DOHH2 (cell line): Measurements from ENCODE around the gene PRKN.

Source experiments
- H3F3A ChIP-seq: fragments of 200-600 bp; sonication (generic), shearing (Covaris generic); 2 replicates; pipeline ENCODE4 v1.6.0; 2016; ENCODE audit warnings: antibody characterized with exemption, mild to moderate bottlenecking; ENCODE audit not compliant: control insufficient read depth, insufficient read depth
- H3K27ac ChIP-seq: fragments of 200-600 bp; sonication (generic); 2 replicates; pipeline ENCODE4 v1.5.1; 2014; ENCODE audit warnings: low read depth, mild to moderate bottlenecking, low read length, moderate library complexity
- H3K27me3 ChIP-seq: fragments of 200-600 bp; sonication (generic); 2 replicates; pipeline ENCODE4 v1.6.1; 2014; ENCODE audit warnings: mild to moderate bottlenecking, low read length, mixed read lengths; ENCODE audit not compliant: control insufficient read depth
- H3K36me3 ChIP-seq: fragments of 200-600 bp; sonication (generic); 2 replicates; pipeline ENCODE4 v1.6.1; 2014; ENCODE audit warnings: mild to moderate bottlenecking, low read length, moderate library complexity, mixed read lengths; ENCODE audit not compliant: control insufficient read depth
- H3K4me1 ChIP-seq: fragments of 200-600 bp; sonication (generic); 2 replicates; pipeline ENCODE4 v1.6.1; 2014; ENCODE audit warnings: mild to moderate bottlenecking, low read length, mixed read lengths; ENCODE audit not compliant: control insufficient read depth
- H3K4me2 ChIP-seq: fragments of 200-600 bp; sonication (generic); 2 replicates; pipeline ENCODE4 v1.6.0; 2014; ENCODE audit warnings: mild to moderate bottlenecking, low read length, moderate library complexity
- H3K4me3 ChIP-seq: fragments of 200-600 bp; sonication (generic); 2 replicates; pipeline ENCODE4 v1.5.1; 2014; ENCODE audit warnings: mild to moderate bottlenecking, low read length, mixed read lengths
- H3K79me2 ChIP-seq: fragments of 200-600 bp; sonication (generic); 2 replicates; pipeline ENCODE4 v1.6.1; 2014; ENCODE audit warnings: mild to moderate bottlenecking, low read length, mixed read lengths; ENCODE audit not compliant: control insufficient read depth
- H3K9me2 ChIP-seq: fragments of 200-600 bp; sonication (generic); replicated peaks from 2 replicates; pipeline ENCODE4 v1.6.1; 2014; ENCODE audit warnings: mild to moderate bottlenecking, low read length, mixed read lengths; ENCODE audit not compliant: control insufficient read depth
- H3K9me3 ChIP-seq: fragments of 200-600 bp; sonication (generic); 2 replicates; pipeline ENCODE4 v1.6.1; 2014; ENCODE audit warnings: antibody characterized with exemption, low read length, mixed read lengths; ENCODE audit not compliant: control insufficient read depth, insufficient read depth
- H4K20me1 ChIP-seq: fragments of 200-600 bp; sonication (generic); 2 replicates; pipeline ENCODE4 v1.6.0; 2014; ENCODE audit warnings: low read depth, mild to moderate bottlenecking, antibody characterized with exemption, low read length, moderate library complexity; ENCODE audit not compliant: control insufficient read depth, insufficient read depth
- CTCF ChIP-seq: fragments of 200-600 bp; sonication (generic); IDR thresholded peaks from one replicate; pipeline ENCODE4 v1.5.1; 2014; ENCODE audit warnings: antibody characterized with exemption, mild to moderate bottlenecking, low read depth, low read length; ENCODE audit not compliant: poor library complexity, severe bottlenecking
- EZH2phosphoT487 ChIP-seq: fragments of 200-600 bp; sonication (generic); IDR thresholded peaks from 2 replicates; pipeline ENCODE4 v1.6.1; 2017; ENCODE audit warnings: borderline replicate concordance, mild to moderate bottlenecking, antibody characterized with exemption, low read length, moderate library complexity, mixed read lengths

PRKN gene

DNA sequence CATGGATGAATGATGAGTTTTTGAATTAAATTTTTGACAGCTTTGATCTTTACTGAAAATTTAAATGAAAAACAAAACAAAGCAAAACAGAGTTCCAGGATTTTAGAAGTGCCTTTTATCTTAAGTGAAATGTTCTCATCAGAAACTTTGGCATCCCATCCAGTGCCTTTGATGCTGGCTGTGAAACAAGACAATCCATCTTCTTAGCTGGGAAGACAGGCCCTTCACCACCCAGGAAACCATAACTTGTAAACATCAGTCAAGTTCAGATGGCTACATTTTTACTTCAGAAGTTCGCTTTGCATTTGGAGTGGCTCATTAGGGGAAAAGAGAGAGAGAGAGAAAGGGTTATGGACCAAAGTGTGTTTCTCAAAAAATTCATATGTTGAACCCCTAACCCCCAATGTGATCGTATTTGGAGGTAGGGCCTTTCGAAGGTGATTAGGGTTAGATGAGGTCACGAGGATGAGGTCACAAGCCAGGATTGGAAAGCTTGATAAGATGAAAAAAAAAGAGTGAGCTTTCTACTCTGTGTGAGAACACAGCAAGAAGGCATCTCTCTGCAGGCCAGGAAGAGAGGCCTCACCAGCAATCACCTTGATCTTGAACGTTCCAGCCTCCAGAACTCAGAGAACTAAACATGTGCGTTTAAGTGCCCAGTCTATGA lies 366.5 kb downstream of the PRKN start:
- no peak for TF ChIP-seq CTCF
- TF ChIP-seq EZH2phosphoT487: no peak
- Histone ChIP-seq H4K20me1 (no peaks in the 10 kb centered on the region), H3K36me3 (no peaks in the 10 kb centered on the region), H3K27me3 (no peaks in the 10 kb centered on the region), H3K9me3 (no peaks in the 10 kb centered on the region), H3K4me2 (no peak overlapping the region), H3K4me1 (no peaks in the 10 kb centered on the region), H3K79me2 (no peaks in the 10 kb centered on the region), H3K4me3 (no peak overlapping the region), H3K9me2 (no peaks in the 10 kb centered on the region), H3F3A (no peaks in the 10 kb centered on the region), H3K27ac (no peak overlapping the region)

GRCh38 chr6:162358625-162359024 lies 368.9 kb downstream of the PRKN start:
- no peaks in the 10 kb centered on the region for H3K9me3 ChIP-seq
- no peaks in the 10 kb centered on the region for H3K36me3 ChIP-seq
- H4K20me1 ChIP-seq: no peaks in the 10 kb centered on the region
- H3K79me2 ChIP-seq: no peaks in the 10 kb centered on the region
- H3K4me2 ChIP-seq: no peak overlapping the region
- H3K4me1 ChIP-seq: no peaks in the 10 kb centered on the region
- H3K4me3 ChIP-seq: no peak overlapping the region
- H3K27me3 ChIP-seq: no peaks in the 10 kb centered on the region
- H3K27ac ChIP-seq: no peak overlapping the region
- no peaks in the 10 kb centered on the region for H3F3A ChIP-seq
- TF ChIP-seq CTCF (no peak), EZH2phosphoT487 (no peak)
- no peaks in the 10 kb centered on the region for H3K9me2 ChIP-seq

GRCh38 chr6:162345051-162345511 lies 382.5 kb downstream of the PRKN start:
- H3K4me1 ChIP-seq: no peaks in the 10 kb centered on the region
- no peaks in the 10 kb centered on the region for H3K9me2 ChIP-seq
- H4K20me1 ChIP-seq: no peaks in the 10 kb centered on the region
- no peaks in the 10 kb centered on the region for H3K79me2 ChIP-seq
- no peak overlapping the region for H3K27ac ChIP-seq
- H3K9me3 ChIP-seq: no peaks in the 10 kb centered on the region
- no peaks in the 10 kb centered on the region for H3K27me3 ChIP-seq
- TF ChIP-seq EZH2phosphoT487 (no peak), CTCF (no peak)
- H3K4me3 ChIP-seq: no peak overlapping the region
- no peaks in the 10 kb centered on the region for H3K36me3 ChIP-seq
- H3K4me2 ChIP-seq: no peak overlapping the region
- H3F3A ChIP-seq: no peaks in the 10 kb centered on the region
